DND-41 (cell line): ENCODE measurements around the gene NR1D2.

Experiments
- CTCF ChIP-seq: IDR thresholded peaks from 2 replicates; pipeline ENCODE4 v1.5.1; 2012; ENCODE audit warnings: borderline replicate concordance, low read length, moderate library complexity, mild to moderate bottlenecking; ENCODE audit not compliant: poor library complexity, severe bottlenecking; ENCODE audit errors: extremely low read depth
- EZH2 ChIP-seq: IDR thresholded peaks from 3 replicates; pipeline ENCODE4 v1.6.1; 2012; ENCODE audit warnings: borderline replicate concordance, low read depth, mild to moderate bottlenecking, moderate library complexity, low read length, inconsistent platforms; ENCODE audit not compliant: severe bottlenecking

- TF ChIP-seq CTCF (no peak), EZH2 (no peak)
Measured at GRCh38 chr3:23984934-23985333, 39.8 kb downstream of the NR1D2 start.
